ENCODE data around the gene MARCHF4.

Gene MARCHF4, protein sequence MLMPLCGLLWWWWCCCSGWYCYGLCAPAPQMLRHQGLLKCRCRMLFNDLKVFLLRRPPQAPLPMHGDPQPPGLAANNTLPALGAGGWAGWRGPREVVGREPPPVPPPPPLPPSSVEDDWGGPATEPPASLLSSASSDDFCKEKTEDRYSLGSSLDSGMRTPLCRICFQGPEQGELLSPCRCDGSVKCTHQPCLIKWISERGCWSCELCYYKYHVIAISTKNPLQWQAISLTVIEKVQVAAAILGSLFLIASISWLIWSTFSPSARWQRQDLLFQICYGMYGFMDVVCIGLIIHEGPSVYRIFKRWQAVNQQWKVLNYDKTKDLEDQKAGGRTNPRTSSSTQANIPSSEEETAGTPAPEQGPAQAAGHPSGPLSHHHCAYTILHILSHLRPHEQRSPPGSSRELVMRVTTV

DNA sequence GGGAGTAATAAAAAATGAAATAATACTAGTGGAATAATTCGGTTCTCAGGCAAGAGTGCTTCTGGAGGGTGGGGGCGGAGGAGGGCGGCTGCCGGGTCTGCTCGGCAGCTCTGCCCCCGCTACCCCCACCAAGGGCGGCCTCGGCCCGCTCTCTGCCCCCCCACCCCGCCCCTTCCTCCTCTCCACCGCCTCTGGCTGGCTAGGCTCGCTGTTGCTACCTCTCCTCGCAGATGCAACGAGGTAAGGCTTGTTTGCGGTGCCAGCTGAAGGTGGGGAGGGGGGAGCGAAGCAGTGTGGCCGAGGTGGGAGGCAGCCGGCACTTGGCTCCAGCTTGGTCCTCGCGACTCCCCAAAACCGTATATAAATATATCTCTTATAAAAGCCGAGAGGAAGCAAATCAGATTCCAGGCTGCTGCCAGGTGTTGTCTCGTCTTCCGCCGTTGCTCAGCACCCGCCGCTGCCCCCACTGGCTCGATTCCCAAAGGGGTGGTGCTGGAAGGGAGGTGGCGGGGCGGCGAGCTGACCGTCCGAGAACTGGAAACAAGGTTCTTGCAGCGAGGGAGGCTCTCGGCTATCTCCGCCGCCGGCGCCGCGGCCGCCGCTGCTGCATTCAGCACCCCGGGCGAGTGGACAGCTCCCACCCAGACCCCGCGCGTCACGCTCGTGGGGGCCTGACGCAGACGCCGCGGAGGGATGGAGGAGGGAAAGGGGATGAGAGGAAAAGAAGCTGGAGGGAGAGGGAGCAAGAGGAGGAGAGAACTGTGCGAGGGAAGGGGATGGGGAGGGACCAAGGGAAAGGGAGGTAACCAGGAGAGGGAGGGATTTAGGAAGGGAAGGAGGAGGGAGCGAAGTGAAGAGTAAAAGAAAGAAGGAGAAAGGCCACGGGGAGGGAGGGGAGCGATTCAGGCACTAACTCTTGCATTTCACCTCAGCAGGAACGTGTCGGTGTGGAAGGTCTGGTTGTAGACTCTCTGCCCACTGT, at the start of gene MARCHF4:
Gene MARCHF4 (minus strand): TSS at position 763 of the 982 bp plus-strand sequence. CDS start 2,223 bp downstream, outside the sequence.
- DNase-seq (ENCODE audit: low spot score): peak; percentile 70

DNA sequence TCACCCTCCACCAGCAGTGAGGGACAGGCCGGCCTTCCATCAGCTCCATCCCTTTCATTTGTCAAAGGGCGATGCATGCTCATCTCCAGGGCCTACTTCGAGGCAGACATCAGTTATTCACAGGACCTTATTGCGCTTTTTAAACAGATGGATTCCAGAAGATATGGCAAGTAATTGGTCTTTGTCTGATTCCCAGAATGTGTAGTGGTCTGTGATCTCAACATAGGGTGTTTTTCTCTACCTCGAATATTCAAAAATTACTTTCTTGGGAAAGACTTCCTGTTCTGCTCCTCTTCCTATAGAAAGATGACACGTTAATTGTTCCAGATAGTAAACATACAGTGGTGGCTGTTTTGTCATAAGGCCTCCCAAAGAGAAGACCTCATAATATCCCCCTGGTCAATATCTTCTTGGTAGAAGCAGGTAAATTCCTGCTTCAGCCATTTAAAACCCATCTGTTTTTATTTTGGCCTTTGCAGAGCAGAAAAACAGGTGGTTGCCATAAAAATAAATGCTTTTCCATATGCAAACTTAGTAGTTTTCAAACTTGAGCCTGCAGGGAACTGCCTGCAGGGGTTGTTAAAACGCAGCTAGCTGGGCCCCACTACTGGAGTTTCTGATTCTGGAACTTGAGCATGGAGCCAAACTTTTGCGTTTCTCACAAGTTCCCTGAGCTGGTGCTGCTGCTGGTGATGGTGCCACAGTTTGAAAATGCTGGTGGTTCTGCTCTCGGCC, 48.3 kb upstream of the MARCHF4 start:
- no peak for DNase-seq (ENCODE audit: low spot score)

DNA sequence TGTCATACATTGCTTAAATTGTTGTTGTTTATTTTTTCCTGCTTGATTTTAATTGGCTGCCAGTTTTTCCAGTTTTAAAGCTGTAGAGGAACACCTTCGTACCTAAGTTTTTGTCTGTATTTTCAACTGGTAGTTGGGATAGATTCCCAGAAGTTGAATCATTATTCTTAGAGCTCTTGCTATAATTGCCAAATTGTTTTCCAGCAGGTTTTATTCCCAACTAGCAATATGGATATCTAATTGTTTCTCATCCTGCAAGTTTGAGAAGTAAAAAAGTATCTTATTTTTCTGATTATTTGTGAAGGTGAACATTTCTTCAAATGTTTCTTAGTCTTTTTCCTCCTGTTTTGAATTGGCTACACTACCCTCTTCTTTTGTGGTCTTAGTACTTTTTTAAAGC, 46.7 kb upstream of the MARCHF4 start:
- no peak for DNase-seq (ENCODE audit: low spot score)

DNA sequence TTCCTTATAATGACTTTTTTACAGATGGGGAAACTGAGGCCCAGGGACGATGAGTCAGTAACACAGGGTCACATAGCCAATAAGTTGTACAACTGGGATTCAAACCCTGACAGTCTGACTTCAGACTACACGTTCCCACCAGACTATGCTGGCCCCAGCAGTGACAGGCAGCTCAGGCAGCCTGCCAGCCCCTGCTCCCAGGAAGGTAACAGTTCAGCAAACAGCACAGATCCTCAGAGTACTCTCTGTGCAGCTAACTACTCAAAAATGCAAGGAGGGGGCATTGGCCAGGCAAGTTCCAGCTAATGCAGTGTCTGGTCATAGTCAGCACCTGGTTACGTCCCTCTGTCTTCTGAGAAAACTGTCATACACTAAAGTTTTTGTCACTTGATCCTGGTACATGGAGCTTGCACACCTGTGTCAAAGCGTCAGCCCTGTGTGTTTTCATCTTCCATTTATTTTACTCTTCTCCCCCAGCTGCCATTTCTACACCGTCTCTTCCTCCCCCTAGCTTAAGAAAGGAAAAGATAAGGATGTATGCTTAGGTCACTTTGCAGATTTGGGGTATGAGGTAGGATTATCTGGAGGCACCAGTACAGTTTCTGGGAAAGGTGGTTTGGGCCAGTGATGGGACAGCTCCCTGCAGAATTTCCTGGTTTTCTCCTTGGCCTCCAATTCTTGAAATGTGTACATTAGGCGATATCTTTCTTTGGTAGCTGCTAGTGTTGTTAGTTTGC, 44.5 kb upstream of the MARCHF4 start:
- no peak for DNase-seq (ENCODE audit: low spot score)

DNA sequence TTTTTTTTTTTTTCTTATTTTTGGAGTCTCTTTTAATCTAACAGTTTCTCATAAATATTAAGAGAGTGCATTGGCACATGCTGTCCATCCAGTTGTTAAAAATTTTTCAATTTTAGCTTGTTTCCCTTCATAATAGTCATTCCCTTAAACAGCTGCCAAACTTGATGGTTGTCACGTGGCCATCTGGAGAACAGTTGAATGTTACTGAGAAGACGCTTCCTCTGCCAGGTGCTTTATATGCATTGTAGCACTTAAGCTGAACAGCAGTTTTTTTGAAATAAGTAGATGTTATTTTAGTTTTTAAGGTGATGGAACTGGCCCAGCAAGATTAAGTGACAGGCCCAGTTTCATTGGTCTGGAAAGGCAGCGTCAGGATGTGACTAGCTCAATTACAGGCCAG, 43.3 kb upstream of the MARCHF4 start:
- no peak for DNase-seq (ENCODE audit: low spot score)

DNA sequence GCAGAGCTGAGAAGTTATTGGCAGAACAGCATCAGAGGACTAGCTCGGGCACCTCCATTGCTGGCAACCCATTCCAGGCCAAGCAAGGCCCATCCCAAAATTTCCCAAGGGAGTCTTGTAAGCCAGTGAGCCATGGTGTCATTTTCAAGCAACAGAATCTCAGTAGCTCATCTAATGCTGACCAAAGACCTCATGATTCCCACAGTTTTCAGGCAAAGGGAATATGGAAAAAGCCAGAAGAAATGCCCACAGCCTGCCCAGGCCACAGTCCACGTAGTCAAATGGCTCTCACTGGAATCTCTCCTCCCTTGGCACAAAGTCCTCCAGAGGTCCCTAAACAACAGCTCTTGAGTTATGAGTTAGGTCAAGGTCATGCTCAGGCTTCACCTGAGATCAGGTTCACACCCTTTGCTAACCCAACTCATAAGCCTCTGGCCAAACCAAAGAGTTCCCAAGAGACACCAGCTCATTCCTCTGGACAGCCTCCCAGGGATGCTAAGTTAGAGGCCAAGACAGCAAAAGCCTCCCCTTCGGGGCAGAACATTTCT, 42.6 kb upstream of the MARCHF4 start:
- DNase-seq (ENCODE audit: low spot score): no peak

DNA sequence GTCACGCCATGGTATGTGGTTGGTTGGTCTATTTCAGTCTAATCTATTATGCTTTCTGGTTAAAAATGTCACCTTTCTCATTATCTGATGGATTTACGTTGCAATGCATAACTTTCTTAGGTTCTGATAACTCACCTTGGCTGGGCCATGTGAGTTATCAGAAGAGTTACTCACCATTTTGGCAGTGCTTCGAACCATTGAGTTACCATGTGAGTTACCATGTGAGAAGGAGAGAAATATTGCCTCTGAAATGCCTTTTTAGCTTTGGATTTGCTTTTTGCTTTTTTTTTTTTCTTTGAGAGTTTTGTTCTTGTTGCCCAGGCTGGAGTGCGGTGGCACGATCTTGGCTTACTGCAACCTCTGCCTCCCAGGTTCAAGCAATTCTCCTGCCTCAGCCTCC, 41.6 kb upstream of the MARCHF4 start:
- no peak for DNase-seq (ENCODE audit: low spot score)

DNA sequence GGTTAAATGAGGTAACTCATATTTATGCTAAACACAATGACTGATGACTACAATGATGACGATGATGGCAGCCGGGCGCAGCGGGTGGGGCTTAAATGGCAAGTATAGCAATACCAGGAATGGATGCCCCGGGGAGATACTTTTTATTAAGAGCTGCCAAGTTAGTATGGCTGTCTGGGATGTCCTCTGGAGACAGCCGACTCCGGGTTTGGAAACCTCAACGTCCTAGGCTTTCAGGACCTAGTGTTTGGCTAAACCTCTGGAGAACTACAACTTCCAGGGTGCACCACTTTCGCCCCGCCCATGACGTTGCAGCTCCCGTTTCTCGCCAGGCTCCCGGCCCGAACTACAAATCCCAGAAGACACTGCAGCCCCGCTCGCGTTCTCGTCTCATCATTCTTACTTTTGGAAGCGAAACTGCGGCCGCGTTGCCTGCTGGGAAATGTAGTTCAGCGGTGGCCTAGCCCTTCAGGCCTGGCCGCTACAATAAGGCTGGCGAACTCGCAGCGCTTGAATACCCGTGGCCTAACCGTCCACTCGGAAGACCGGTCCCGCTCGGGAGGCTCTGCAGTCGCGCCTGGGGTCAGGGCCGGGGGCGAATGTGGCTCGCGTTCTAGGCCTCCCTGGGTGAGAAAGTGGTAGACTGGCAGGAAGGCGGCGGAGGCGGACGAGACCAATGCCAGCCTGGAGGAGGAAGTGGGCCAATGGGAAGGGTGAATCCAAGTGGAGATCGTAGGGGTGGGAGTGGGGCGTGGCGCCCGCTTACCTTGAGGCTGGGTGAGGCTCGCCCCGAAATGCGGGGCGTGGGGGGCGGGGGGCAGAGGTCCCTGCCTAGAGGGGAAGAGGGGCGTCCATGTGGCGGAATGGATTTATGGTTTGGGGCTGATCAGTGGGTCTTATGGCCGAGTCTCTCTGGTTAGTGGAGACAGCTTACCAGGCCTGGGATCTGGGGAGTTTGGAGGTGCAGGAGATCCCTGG, 40.0 kb upstream of the MARCHF4 start, which contains the start of gene SMARCAL1:
Gene SMARCAL1 (plus strand): TSS at position 463 of the 978 bp plus-strand sequence. CDS start 2,221 bp downstream, outside the sequence.
- DNase-seq (ENCODE audit: low spot score): peak; percentile 94

DNA sequence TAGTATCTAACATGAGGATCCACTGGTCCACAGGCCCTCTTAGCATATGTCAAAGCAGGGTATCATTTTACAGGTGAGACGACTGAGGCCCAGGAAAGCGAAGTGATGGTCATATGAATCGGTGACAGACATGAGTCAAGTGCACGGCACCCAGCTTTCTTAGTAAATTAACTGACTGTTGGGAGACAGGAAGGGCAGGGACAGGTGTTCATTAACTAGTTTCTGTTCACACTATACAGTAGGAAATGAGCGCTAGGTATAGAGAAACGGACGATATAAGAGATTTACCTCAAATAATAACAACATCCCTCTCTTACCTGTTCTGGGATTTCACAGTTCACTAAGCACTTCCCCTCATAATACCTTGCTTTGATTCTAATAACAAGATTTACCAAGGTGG, 38.3 kb upstream of the MARCHF4 start:
- DNase-seq (ENCODE audit: low spot score): no peak

DNA sequence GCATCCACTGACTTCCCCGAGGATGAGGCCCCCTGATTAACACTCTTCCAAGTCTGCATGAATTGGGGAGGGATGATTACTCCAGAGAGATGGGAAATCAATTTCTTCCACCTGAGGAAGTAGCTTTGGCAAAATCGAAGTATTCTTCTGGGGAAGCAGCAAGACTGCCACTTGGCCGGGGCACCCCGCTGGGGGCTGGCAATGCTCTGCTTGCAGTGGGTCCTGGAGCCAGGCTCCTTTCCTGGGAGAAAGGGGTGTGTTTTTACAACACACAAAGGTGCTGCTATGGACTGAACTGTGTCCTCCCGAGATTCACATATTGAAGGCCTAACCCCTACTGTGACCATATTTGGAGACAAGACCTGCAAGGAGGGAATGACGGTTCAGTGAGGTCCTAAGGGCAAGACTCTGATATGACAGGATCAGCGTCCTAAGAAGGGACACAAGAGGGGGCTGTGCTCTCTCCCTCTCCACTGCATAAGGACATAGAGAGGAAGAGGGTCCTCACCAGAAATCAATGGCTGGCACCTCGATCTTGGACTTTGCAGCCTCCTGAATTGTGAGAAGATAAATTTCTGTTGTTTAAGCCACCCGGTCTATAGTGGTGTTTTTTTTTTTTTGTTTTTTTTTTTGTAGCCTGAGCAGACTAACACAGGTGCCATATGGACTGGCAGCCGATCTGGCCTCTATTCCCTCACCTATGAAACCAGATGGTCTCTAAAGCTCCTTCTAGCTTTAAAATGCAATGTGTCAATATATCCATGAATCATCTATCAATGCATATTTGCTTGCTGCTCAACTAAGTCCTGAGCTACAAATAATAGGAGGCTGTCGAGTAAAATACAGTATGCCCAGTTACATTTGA, 36.4 kb upstream of the MARCHF4 start:
- no peak for DNase-seq (ENCODE audit: low spot score)

DNA sequence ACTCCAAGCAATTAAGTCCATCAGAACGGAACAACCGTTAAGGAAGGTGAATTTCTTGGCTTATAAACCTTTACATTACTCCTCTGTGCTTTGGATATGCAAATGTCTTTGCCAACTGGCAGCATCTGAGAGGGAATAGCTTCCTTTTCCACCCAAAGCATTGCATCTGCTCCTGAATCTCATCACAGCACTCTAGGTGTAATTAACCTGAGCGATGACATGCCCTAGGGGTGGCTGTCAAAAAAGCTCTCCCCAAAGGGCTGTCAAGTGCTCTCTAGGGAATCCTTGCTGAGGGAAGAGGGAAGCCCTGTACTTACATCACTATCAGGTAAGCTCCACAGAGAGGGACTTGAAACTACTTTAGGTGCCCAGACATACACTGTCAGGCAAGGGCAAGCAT, 34.5 kb upstream of the MARCHF4 start:
- no peak for DNase-seq (ENCODE audit: low spot score)

DNA sequence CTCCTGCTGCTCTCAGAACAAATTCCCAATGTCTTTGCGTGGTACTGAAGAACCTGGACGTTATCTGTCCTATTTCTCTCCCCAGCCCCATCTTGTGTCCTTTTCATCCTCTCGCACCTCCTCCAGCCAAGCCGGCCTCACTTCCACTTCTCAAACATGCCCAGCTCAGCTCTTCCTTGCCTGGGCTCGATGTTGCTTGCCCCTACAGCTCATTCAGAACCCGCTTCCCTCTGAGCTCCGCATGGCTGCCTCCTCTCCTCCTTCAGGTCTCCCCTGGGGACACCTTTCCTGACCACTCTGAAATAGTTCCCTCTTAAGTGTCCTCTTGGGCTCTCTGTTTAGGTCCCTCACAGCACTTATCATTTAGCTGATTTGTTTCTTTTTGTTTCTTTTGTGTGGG, 33.3 kb upstream of the MARCHF4 start:
- no peak for DNase-seq (ENCODE audit: low spot score)

DNA sequence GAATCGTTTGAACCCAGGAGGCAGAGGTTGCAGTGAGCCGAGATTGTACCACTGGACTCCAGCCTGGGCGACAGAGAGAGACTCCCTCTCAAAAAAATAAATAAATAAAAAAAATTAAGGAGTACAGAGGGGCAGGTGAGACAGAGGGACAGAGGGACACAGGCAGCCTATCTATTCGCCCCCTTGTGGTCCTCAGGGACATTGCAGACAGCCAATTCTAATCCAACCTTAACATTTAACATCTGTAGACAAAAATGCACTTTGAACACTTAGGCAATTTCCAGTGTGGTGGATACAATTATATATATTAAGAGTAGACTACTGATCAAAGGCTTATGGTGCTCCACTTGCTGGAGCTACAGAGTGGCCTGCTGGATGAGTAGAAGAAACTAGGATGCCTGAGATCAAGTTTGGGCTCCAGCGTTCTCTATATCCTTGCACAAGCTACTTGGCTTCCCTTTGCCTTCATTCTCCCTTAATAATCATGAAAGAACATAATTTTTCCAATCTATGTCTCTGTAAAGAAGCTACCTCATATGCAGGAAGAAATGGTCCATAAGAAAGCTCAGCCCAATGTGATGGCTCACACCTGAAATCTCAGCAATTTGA, 31.8 kb upstream of the MARCHF4 start:
- peak; percentile 59 for DNase-seq (ENCODE audit: low spot score)

DNA sequence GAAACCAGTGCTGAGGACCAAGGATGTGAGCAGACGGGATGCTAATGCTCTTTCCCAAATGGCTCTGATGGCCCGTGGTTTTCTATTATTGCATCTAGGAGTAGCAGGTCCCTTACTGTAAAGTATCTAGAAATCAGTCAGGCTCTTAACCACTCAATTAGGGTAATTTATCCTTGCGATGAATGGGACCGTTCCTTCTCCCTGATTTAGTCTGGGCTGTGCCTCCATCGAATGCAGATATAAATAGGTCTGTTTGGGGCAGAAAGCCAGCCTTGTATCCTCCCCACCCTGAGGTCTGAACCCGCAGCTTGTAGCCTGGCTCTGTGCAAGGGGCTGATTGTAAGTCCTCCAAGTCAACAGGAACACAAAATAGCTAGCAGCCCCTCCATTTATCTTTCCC, 30.5 kb upstream of the MARCHF4 start:
- DNase-seq (ENCODE audit: low spot score): no peak

DNA sequence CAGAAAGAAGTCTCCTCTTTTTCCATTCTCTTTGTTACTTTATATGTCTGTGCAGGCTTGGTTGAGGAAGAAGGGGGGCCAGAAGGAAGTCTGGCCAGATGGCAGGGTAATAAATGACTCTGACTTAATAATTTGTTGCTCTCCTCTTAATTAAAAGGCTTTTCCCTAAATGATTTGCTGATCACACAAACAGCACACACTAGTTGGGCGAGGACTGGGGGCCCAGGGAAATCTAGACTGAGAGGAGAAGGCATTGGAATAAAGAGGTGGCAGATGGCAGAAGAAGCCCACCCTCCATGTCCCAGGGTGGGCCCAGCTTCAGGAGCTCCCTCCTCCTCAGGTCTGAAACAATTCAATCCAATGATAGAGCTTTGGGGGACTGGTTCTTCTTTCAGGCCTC, 27.3 kb upstream of the MARCHF4 start:
- no peak for DNase-seq (ENCODE audit: low spot score)

DNA sequence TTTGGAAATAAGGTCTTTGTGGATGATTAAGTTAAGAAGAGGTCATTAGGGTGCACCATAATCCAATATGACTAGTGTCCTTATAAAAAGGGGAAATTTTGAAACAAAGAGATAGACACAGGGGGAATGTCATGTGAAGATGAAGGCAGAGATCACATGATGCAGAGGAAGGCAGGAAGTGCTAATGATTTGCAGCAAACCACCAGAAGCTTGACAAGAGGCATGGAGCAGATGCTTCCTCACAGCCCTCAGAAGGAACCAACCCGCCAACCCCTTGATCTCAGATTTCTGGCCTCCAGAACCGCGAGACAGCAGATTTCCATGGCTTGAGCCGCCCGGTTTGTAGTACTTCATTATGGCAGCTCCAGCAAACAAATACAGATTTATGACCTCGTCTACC, 22.6 kb upstream of the MARCHF4 start:
- DNase-seq (ENCODE audit: low spot score): no peak

DNA sequence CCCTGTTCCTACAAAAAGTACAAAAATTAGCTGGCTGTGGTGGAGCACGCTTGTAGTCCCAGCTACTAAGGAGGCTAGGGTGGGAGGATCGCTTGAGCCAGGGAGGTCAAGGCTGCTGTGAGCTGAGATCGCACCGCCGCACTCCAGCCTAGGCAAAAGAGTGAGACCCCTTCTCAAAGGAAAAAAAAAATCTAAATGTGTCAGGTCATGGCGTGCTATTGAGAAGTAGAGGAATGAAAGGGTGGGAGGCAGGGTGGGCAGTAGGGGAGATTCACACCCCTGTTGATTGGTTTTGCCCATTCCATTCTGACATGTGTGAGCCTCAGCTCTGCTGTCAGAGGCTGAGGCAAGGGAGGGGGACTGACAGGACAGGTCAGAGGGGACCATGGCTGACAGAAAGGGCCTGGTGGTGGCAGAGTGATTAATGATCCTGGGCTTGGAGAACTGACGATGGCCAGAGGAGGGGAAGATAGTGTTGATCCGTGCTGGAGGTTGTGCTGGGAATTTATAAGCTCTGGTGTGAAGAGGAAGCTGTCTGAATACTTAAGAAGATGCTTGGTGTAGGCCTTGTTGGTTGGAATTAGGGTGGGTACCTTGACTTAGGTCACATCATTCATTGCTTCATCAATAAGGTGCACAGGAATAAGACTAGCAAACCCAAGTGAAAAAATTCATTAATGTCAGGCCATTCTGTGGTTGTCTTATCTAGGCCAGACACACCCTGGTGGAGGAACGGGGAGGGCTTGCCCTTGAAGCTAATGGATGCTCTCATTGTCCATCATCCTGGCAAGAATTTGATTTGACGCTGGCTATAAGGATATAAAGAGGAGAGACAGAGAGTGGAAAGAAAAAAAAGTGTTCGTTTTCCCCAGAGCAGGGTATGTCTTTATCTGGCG, 20.9 kb upstream of the MARCHF4 start:
- no peak for DNase-seq (ENCODE audit: low spot score)

All from SW480 (cell line).